Ishikawa (cell line): ENCODE data around the gene ZNF451.

ENCODE experiments used
- CEBPB ChIP-seq: IDR thresholded peaks from 2 replicates; pipeline ENCODE4 v1.6.1; 2012
- CREB1 ChIP-seq: IDR thresholded peaks from 2 replicates; pipeline ENCODE4 v1.6.1; 2012; ENCODE audit warnings: low read depth
- EP300 ChIP-seq: IDR thresholded peaks from 2 replicates; pipeline ENCODE4 v1.6.1; 2012; ENCODE audit warnings: borderline replicate concordance
- FOXM1 ChIP-seq: IDR thresholded peaks from 2 replicates; pipeline ENCODE4 v1.6.1; 2012; ENCODE audit warnings: low read depth, borderline replicate concordance
- NFIC ChIP-seq: IDR thresholded peaks from 2 replicates; pipeline ENCODE4 v1.6.1; 2012
- RAD21 ChIP-seq: IDR thresholded peaks from 2 replicates; pipeline ENCODE4 v1.6.1; 2012; ENCODE audit warnings: low read depth
- TAF1 ChIP-seq: IDR thresholded peaks from 2 replicates; pipeline ENCODE4 v1.6.1; 2012; ENCODE audit warnings: low read depth, mild to moderate bottlenecking
- TCF12 ChIP-seq: IDR thresholded peaks from 2 replicates; pipeline ENCODE4 v1.6.1; 2012; ENCODE audit warnings: low read depth
- YY1 ChIP-seq: IDR thresholded peaks from 2 replicates; pipeline ENCODE4 v1.6.1; 2012; ENCODE audit warnings: low read depth
- TF ChIP-seq, protein P1 (sequence below): IDR thresholded peaks from 2 replicates; pipeline ENCODE4 v1.6.1; 2012; ENCODE audit warnings: low read depth, mild to moderate bottlenecking
- TF ChIP-seq, protein P2 (sequence below): IDR thresholded peaks from 2 replicates; pipeline ENCODE4 v1.6.1; 2012
- TF ChIP-seq, protein P3 (sequence below): IDR thresholded peaks from 2 replicates; pipeline ENCODE4 v1.6.1; 2012

DNA sequence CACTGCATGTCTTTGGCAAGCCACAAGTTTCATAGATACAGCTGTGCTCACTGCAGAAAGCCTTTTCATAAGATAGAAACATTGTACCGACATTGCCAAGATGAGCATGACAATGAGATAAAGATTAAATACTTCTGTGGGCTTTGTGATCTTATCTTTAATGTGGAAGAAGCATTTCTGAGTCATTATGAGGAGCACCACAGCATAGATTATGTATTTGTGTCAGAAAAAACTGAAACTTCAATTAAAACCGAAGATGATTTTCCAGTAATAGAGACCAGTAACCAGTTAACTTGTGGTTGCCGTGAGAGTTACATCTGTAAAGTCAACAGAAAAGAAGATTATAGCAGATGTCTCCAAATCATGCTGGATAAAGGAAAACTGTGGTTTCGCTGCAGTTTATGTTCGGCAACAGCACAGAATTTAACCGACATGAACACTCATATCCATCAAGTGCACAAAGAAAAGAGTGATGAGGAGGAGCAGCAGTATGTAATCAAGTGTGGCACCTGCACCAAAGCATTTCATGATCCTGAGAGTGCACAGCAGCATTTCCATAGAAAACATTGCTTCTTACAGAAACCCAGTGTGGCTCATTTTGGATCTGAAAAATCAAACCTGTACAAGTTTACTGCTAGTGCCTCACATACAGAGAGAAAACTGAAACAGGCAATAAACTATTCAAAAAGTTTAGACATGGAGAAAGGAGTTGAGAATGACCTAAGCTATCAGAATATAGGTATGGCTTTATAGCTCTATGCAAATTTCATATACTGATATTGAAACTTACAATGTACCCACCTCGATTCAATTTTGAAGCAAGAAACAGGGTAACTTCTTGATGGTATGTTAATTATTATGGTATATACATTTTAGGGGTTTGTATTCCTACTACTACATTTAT, 58.2 kb downstream of the ZNF451 start:
- no peak for TF ChIP-seq FOXM1
- TF ChIP-seq, protein P1, sequence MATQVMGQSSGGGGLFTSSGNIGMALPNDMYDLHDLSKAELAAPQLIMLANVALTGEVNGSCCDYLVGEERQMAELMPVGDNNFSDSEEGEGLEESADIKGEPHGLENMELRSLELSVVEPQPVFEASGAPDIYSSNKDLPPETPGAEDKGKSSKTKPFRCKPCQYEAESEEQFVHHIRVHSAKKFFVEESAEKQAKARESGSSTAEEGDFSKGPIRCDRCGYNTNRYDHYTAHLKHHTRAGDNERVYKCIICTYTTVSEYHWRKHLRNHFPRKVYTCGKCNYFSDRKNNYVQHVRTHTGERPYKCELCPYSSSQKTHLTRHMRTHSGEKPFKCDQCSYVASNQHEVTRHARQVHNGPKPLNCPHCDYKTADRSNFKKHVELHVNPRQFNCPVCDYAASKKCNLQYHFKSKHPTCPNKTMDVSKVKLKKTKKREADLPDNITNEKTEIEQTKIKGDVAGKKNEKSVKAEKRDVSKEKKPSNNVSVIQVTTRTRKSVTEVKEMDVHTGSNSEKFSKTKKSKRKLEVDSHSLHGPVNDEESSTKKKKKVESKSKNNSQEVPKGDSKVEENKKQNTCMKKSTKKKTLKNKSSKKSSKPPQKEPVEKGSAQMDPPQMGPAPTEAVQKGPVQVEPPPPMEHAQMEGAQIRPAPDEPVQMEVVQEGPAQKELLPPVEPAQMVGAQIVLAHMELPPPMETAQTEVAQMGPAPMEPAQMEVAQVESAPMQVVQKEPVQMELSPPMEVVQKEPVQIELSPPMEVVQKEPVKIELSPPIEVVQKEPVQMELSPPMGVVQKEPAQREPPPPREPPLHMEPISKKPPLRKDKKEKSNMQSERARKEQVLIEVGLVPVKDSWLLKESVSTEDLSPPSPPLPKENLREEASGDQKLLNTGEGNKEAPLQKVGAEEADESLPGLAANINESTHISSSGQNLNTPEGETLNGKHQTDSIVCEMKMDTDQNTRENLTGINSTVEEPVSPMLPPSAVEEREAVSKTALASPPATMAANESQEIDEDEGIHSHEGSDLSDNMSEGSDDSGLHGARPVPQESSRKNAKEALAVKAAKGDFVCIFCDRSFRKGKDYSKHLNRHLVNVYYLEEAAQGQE = no peak
- no peak for TF ChIP-seq TCF12
- TF ChIP-seq CREB1 = no peak
- no peak for TF ChIP-seq RAD21
- TF ChIP-seq, protein P2, sequence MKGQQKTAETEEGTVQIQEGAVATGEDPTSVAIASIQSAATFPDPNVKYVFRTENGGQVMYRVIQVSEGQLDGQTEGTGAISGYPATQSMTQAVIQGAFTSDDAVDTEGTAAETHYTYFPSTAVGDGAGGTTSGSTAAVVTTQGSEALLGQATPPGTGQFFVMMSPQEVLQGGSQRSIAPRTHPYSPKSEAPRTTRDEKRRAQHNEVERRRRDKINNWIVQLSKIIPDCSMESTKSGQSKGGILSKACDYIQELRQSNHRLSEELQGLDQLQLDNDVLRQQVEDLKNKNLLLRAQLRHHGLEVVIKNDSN = no peak
- TF ChIP-seq EP300 = no peak
- TF ChIP-seq NFIC = no peak
- TF ChIP-seq CEBPB = no peak
- TF ChIP-seq YY1 = no peak
- TF ChIP-seq, protein P3, sequence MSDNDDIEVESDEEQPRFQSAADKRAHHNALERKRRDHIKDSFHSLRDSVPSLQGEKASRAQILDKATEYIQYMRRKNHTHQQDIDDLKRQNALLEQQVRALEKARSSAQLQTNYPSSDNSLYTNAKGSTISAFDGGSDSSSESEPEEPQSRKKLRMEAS = no peak
- TF ChIP-seq TAF1 = no peak
